ENCODE measurements around the gene UBE2D2. TPM values are rescaled to one million over a fixed set of nuclear protein-coding genes. Genes with fewer than 3 reads are reported as not detected.

UBE2D2 gene
- total and polyA plus RNA-seq, 2 of the 13 experiments (the other 11 are each of a cell fraction or from before 2014, with no cell fraction given): 79.1 to 109 TPM

- H3K9me3 ChIP-seq (ENCODE audit: low read length): no peaks in the 10 kb centered on the region
- peaks cover 72% of the 10 kb centered on the region for H3K4me1 ChIP-seq (ENCODE audit: insufficient read depth, low read length)
- no peak overlapping the region for H3K4me3 ChIP-seq (replicated peaks in 1 of 3; ENCODE audit: insufficient read depth in 1 of 3, low read depth in 2 of 3, low read length in 3 of 3)
- H3K36me3 ChIP-seq (replicated peaks in 1 of 2; ENCODE audit: control insufficient read depth in 1 of 2, insufficient read depth in 2 of 2, low read length in 2 of 2): peaks cover 15 to 27% of the 10 kb centered on the region in 2 experiments
- WGBS (ENCODE audit: low lambda C conversion rate): 96% methylated on average over 22 of the region's 41 CpGs
- intact Hi-C loops (cut with micrococcal nuclease; ENCODE audit: unreplicated experiment): no loop called here
- H4K20me1 ChIP-seq (ENCODE audit: insufficient read depth, low read length): peaks cover 80% of the 10 kb centered on the region
- in situ Hi-C loops (cut with HindIII; ENCODE audit: extremely low pct_ligation_motif_present, low pct_unique_long_range_greater_than_20kb): no loop called here
- peaks cover 93% of the 10 kb centered on the region for H3K79me2 ChIP-seq (ENCODE audit: insufficient read depth, low read length)
- H3K27ac ChIP-seq (ENCODE audit: extremely low read length, insufficient read depth, low read length): no peak overlapping the region
- H3K9ac ChIP-seq (ENCODE audit: insufficient read depth, low read depth, low read length): no peak overlapping the region
- DNase-seq (ENCODE audit: low spot score) (no peak), FAIRE-seq (no peak), ATAC-seq (no peak)
- H3K27me3 ChIP-seq (ENCODE audit: control insufficient read depth in 1 of 2, insufficient read depth in 2 of 2, low read length in 2 of 2): no peaks in the 10 kb centered on the region
- BruUV-seq (replicated peaks): no TSS peak
- POLR2A ChIA-PET: no interaction called here
- peak; percentile 63 for TF ChIP-seq AGO2 (optimal IDR thresholded peaks at IDR 0.05; ENCODE audit: low read depth, low read length)
- 0 out of 2 replicates have a peak, but pooled peaks have one; percentile 51 for TF ChIP-seq HNRNPL (IDR thresholded peaks at IDR 0.05; ENCODE audit: low read depth, low read length)
- TF ChIP-seq ZNF143 (CRISPR knock-in tag; IDR thresholded peaks at IDR 0.05): no peak
- H2AFZ ChIP-seq (ENCODE audit: low read length): no peak overlapping the region
- CTCF ChIA-PET (ENCODE audit: low intra/inter-chr PET ratio, low total read pairs): no interaction called here
- H3K4me2 ChIP-seq (ENCODE audit: low read depth, low read length): no peak overlapping the region
Observed at GRCh38 chr5:139660923-139661814, 100.0 kb downstream of the UBE2D2 start.

- POLR2A ChIA-PET: no interaction called here
- no peaks in the 10 kb centered on the region for H3K9me3 ChIP-seq (ENCODE audit: low read length)
- in situ Hi-C loops (cut with HindIII; ENCODE audit: extremely low pct_ligation_motif_present, low pct_unique_long_range_greater_than_20kb): no loop called here
- no peak overlapping the region for H3K4me3 ChIP-seq (replicated peaks in 1 of 3; ENCODE audit: insufficient read depth in 1 of 3, low read depth in 2 of 3, low read length in 3 of 3)
- no peak overlapping the region for H3K27ac ChIP-seq (ENCODE audit: extremely low read length, insufficient read depth, low read length)
- H4K20me1 ChIP-seq (ENCODE audit: insufficient read depth, low read length): peaks cover 81% of the 10 kb centered on the region
- no peak overlapping the region for H3K4me2 ChIP-seq (ENCODE audit: low read depth, low read length)
- TF ChIP-seq FOSL2 (CRISPR knock-in tag; IDR thresholded peaks at IDR 0.05) (no peak), RBM22 (optimal IDR thresholded peaks at IDR 0.05; ENCODE audit: low read length) (peak; percentile 28)
- CTCF ChIA-PET (ENCODE audit: low intra/inter-chr PET ratio, low total read pairs): no interaction called here
- H2AFZ ChIP-seq (ENCODE audit: low read length): no peak overlapping the region
- no peaks in the 10 kb centered on the region for H3K27me3 ChIP-seq (ENCODE audit: control insufficient read depth in 1 of 2, insufficient read depth in 2 of 2, low read length in 2 of 2)
- no peak overlapping the region for H3K9ac ChIP-seq (ENCODE audit: insufficient read depth, low read depth, low read length)
- WGBS (ENCODE audit: low lambda C conversion rate): 75% methylated on average over 8 of the region's 9 CpGs
- no TSS peak for BruUV-seq (replicated peaks)
- ATAC-seq (no peak), DNase-seq (ENCODE audit: low spot score) (no peak), FAIRE-seq (no peak)
- H3K4me1 ChIP-seq (ENCODE audit: insufficient read depth, low read length): peaks cover 60% of the 10 kb centered on the region
- peaks cover 94% of the 10 kb centered on the region for H3K79me2 ChIP-seq (ENCODE audit: insufficient read depth, low read length)
- H3K36me3 ChIP-seq (replicated peaks in 1 of 2; ENCODE audit: control insufficient read depth in 1 of 2, insufficient read depth in 2 of 2, low read length in 2 of 2): peaks cover 13 to 32% of the 10 kb centered on the region in 2 experiments
- intact Hi-C loops (cut with micrococcal nuclease; ENCODE audit: unreplicated experiment): no loop called here
Observed at GRCh38 chr5:139662617-139663016, 101.5 kb downstream of the UBE2D2 start.
